ENCODE results near the gene ABHD11. TPM values are rescaled to one million over a fixed set of nuclear protein-coding genes. Genes with fewer than 3 reads are reported as not detected.

The ABHD11 gene
- total and polyA plus RNA-seq, 2 experiments from 2014 or later, result 18.1 to 20.8 TPM

DNA sequence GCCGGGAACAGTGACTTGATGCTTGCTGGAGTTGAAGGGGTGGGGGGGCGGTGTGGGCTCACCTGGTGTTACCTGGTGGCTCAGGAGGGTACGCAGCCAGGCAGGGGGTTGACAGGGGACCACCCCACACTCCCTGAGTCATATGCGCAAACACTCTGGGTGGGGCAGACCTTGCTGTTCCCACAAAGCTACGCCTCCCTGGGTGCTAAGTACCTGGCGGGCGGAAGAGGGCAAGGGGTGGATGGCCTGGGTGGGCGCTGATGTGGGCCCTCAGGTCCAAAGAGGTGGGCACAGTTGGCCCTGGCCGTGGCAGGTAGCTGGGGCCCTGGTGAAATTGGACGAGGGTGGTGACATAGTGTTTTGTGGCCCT is 33.1 kb downstream of the ABHD11 start:
- H3K27me3 ChIP-seq (replicated peaks; ENCODE audit: insufficient read depth), result no peaks in the 10 kb centered on the region
- no peaks in the 10 kb centered on the region for H3F3A ChIP-seq (ENCODE audit: insufficient read depth)
- H3K9me2 ChIP-seq (ENCODE audit: insufficient read depth), result no peaks in the 10 kb centered on the region
- TF ChIP-seq EZH2phosphoT487 (IDR thresholded peaks at IDR 0.05; ENCODE audit: insufficient read depth, low read depth) (no peak), EZH2 (IDR thresholded peaks at IDR 0.05; ENCODE audit: insufficient read depth, poor library complexity, severe bottlenecking) (no peak)
- H3K4me2 ChIP-seq (ENCODE audit: unreplicated experiment), result no peak overlapping the region
- in situ Hi-C loops (cut with MboI), result no loop called here
- DNase-seq, result no peak
- peaks cover 8% of the 10 kb centered on the region; the same call in 1 of the 2 replicates for H3K36me3 ChIP-seq (ENCODE audit: low read depth)
- no peak overlapping the region for H3K4me3 ChIP-seq
- 96 to 99% methylated on average over 8 to 10 of the region's 10 CpGs for WGBS, 2 experiments (ENCODE audit: low coverage in 1 of 2, low lambda C conversion rate in 2 of 2, missing lambda C conversion rate in 2 of 2)
- no peaks in the 10 kb centered on the region for H4K20me1 ChIP-seq (ENCODE audit: insufficient read depth)
- H3K4me1 ChIP-seq (ENCODE audit: insufficient read depth), result no peaks in the 10 kb centered on the region
- no peak overlapping the region for H3K9ac ChIP-seq
- H2AFZ ChIP-seq, result no peak overlapping the region
- H3K9me3 ChIP-seq (ENCODE audit: low read depth), result no peaks in the 10 kb centered on the region
- H3K79me2 ChIP-seq (ENCODE audit: insufficient read depth), result peaks cover 40% of the 10 kb centered on the region
- no peak overlapping the region for H3K27ac ChIP-seq

DNA sequence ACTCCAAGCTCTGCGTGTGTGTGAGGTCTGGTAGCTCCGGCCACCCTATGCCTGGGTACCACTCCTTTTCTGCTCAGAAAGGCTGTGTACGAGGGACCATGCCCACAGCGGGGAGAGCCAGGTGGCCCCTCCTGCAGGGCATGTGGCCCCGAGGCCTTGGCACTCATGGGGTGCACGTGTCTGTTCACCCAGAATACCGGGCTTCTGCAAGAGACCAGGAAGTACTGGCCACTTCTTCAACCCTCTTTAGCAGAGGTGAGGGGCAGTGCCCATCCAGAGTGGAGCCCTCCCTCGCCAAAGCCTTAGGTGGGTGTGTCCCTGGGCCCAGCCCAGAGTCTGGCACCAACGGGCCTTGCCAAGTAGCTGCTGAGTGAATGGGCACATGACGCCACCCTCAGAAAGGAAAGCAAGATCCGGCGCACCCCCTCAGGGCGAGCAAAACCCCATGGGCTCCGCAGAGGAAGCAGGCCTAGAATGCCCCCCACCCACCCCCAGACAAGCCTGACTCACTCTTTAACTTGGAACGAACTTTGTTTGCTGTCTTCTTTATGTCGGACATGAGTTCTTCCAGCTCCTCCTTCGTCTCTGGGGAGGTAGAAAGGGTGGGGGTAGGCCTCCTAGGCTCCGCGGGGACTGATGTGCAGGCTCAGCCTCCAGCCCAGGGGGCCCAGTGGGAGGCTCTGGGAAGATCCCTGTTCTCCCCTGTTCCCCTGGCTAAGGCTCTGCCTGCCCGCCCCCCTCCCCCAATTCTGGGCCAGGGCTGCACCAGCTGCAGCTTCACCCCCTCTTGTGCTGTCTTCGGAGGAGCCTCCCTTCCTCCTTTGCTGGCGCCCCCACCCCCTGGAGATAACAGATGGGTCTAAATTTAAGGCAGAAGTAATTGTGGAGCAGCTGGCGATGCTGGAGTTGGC is 33.7 kb downstream of the ABHD11 start:
- Histone ChIP-seq H4K20me1 (ENCODE audit: insufficient read depth) (no peaks in the 10 kb centered on the region), H3K4me2 (ENCODE audit: unreplicated experiment) (no peak overlapping the region), H3K9ac (no peak overlapping the region), H3K79me2 (ENCODE audit: insufficient read depth) (peaks cover 34% of the 10 kb centered on the region), H3K9me3 (ENCODE audit: low read depth) (no peaks in the 10 kb centered on the region), H3K27me3 (replicated peaks; ENCODE audit: insufficient read depth) (no peaks in the 10 kb centered on the region), H3K9me2 (ENCODE audit: insufficient read depth) (no peaks in the 10 kb centered on the region), H3K4me3 (no peak overlapping the region), H3K36me3 (ENCODE audit: low read depth) (peaks cover 8% of the 10 kb centered on the region; the same call in 1 of the 2 replicates), H3F3A (ENCODE audit: insufficient read depth) (no peaks in the 10 kb centered on the region), H3K27ac (no peak overlapping the region), H2AFZ (no peak overlapping the region), H3K4me1 (ENCODE audit: insufficient read depth) (no peaks in the 10 kb centered on the region)
- no peak for DNase-seq
- TF ChIP-seq EZH2 (IDR thresholded peaks at IDR 0.05; ENCODE audit: insufficient read depth, poor library complexity, severe bottlenecking) (no peak), EZH2phosphoT487 (IDR thresholded peaks at IDR 0.05; ENCODE audit: insufficient read depth, low read depth) (no peak)
- WGBS, 2 experiments (ENCODE audit: low coverage in 1 of 2, low lambda C conversion rate in 2 of 2, missing lambda C conversion rate in 2 of 2), result 80 to 82% methylated on average over 20 to 23 of the region's 23 CpGs
- in situ Hi-C loops (cut with MboI), result no loop called here

DNA sequence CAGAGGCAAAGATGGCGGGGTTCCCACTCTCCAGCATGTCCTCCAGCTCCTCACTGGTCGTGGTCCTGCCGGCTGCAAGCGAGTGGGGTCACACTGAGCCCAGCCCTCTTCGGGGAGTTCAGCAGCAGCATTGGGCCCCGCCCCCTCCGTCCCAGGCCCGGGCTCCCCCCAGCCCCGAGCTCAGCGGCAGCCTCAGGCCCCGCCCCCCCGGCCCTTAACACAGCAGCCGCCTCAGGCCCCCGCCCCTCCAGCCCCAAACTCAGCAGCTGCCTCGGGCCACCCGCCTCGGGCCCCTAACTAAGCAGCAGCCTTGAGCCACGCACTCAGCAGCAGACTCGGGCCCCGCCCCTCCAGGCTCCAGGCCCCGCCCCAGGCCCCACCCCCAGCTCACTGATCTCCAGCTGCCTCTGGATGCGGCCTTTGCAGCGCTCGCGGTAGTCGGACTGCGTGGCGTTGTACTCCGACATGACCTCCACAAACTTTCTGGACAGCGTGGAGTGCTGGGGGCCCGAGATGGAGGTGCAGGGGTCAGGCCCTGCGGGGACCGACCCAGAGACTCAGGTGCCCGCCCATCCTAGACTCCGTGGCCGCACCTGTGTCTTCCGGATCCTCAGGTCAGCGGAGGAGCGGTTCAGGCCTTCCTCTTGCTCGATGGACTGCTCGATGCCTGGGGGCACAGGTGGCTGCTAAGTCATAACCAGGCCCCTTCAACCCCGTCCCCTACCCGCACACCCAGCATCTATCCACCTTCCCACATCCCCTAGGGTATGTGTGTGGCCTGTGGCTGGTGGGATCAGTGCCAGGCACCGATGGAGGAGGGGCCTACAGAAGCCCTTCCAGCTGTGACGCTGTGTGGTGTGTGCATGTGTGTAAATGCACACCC is 34.6 kb downstream of the ABHD11 start:
- Histone ChIP-seq H3K4me1 (ENCODE audit: insufficient read depth) (no peaks in the 10 kb centered on the region), H3K9ac (no peak overlapping the region), H3K79me2 (ENCODE audit: insufficient read depth) (peaks cover 25% of the 10 kb centered on the region), H3K9me3 (ENCODE audit: low read depth) (no peaks in the 10 kb centered on the region), H3K9me2 (ENCODE audit: insufficient read depth) (no peaks in the 10 kb centered on the region), H4K20me1 (ENCODE audit: insufficient read depth) (no peaks in the 10 kb centered on the region), H3K27ac (no peak overlapping the region), H3K4me2 (ENCODE audit: unreplicated experiment) (no peak overlapping the region), H3F3A (ENCODE audit: insufficient read depth) (no peaks in the 10 kb centered on the region), H2AFZ (no peak overlapping the region), H3K27me3 (replicated peaks; ENCODE audit: insufficient read depth) (no peaks in the 10 kb centered on the region), H3K4me3 (no peak overlapping the region), H3K36me3 (ENCODE audit: low read depth) (peaks cover 8% of the 10 kb centered on the region; the same call in 1 of the 2 replicates)
- no peak for TF ChIP-seq EZH2phosphoT487 (IDR thresholded peaks at IDR 0.05; ENCODE audit: insufficient read depth, low read depth)
- no peak for TF ChIP-seq EZH2 (IDR thresholded peaks at IDR 0.05; ENCODE audit: insufficient read depth, poor library complexity, severe bottlenecking)
- peak; percentile 52 for DNase-seq
- whole genome bisulfite sequencing, 2 experiments (ENCODE audit: low coverage in 1 of 2, low lambda C conversion rate in 2 of 2, missing lambda C conversion rate in 2 of 2), result 66 to 81% methylated on average over 24 to 30 of the region's 45 CpGs
- in situ Hi-C loops (cut with MboI), result no loop called here

DNA sequence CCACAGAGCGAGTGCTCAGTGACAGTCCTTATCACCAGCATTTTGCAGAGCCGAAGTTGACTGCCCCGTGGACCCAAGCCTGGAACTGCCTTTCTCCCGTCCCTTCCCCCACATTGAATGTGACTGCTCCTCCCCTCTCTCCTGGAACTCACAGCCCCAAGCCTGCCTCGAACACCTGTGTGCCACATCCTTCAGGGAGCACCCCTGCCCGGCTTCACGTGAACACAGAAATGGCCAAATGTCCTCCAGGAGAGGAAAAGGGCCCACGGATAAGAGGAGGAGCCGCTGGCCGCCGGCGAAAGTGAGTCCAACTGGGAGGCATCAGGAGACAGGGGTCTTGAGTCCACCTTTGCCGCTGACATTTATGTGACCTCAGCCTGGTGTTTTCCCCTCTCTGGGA is 35.4 kb downstream of the ABHD11 start:
- H4K20me1 ChIP-seq (ENCODE audit: insufficient read depth), result no peaks in the 10 kb centered on the region
- in situ Hi-C loops (cut with MboI), result no loop called here
- TF ChIP-seq EZH2phosphoT487 (IDR thresholded peaks at IDR 0.05; ENCODE audit: insufficient read depth, low read depth) (no peak), EZH2 (IDR thresholded peaks at IDR 0.05; ENCODE audit: insufficient read depth, poor library complexity, severe bottlenecking) (no peak)
- WGBS, 2 experiments (ENCODE audit: low coverage in 1 of 2, low lambda C conversion rate in 2 of 2, missing lambda C conversion rate in 2 of 2), result 88 to 89% methylated on average over 13 of the region's 13 CpGs
- H3K9me3 ChIP-seq (ENCODE audit: low read depth), result no peaks in the 10 kb centered on the region
- peaks cover 8% of the 10 kb centered on the region; the same call in 1 of the 2 replicates for H3K36me3 ChIP-seq (ENCODE audit: low read depth)
- no peak overlapping the region for H3K27ac ChIP-seq
- H3K4me2 ChIP-seq (ENCODE audit: unreplicated experiment), result no peak overlapping the region
- 0 out of 2 replicates have a peak, but pooled peaks cover under 1% of the 10 kb centered on the region for H3F3A ChIP-seq (ENCODE audit: insufficient read depth)
- no peak overlapping the region for H2AFZ ChIP-seq
- no peaks in the 10 kb centered on the region for H3K4me1 ChIP-seq (ENCODE audit: insufficient read depth)
- no peak for DNase-seq
- no peaks in the 10 kb centered on the region for H3K9me2 ChIP-seq (ENCODE audit: insufficient read depth)
- H3K9ac ChIP-seq, result no peak overlapping the region
- H3K79me2 ChIP-seq (ENCODE audit: insufficient read depth), result peaks cover 17% of the 10 kb centered on the region
- H3K27me3 ChIP-seq (replicated peaks; ENCODE audit: insufficient read depth), result no peaks in the 10 kb centered on the region
- H3K4me3 ChIP-seq, result no peak overlapping the region
